Glutamatergic neuron (in vitro differentiated cells): ENCODE results near the gene PLCL2. TPM values are rescaled to one million over a fixed set of nuclear protein-coding genes. Genes with fewer than 3 reads are reported as not detected.
A peak's percentile ranks its signal among the peaks of the same experiment; 100 is the strongest.

Source experiments
- DNase-seq: peaks from one replicate; pipeline ENCODE4 v3.0.0; 2022
- H3K27ac Mint-ChIP-seq: one replicate; pipeline ENCODE4 v1.8.0; 2020; ENCODE audit warnings: mild to moderate bottlenecking, mixed read lengths, inconsistent platforms; ENCODE audit not compliant: unreplicated experiment
- H3K27me3 Mint-ChIP-seq: one replicate; pipeline ENCODE4 v1.8.0; 2020; ENCODE audit warnings: mild to moderate bottlenecking, moderate library complexity, mixed read lengths, inconsistent platforms; ENCODE audit not compliant: unreplicated experiment
- H3K36me3 Mint-ChIP-seq: one replicate; pipeline ENCODE4 v1.8.0; 2020; ENCODE audit warnings: mild to moderate bottlenecking, mixed read lengths, inconsistent platforms; ENCODE audit not compliant: unreplicated experiment
- H3K4me1 Mint-ChIP-seq: one replicate; pipeline ENCODE4 v1.8.0; 2020; ENCODE audit warnings: mild to moderate bottlenecking, low read depth, mixed read lengths, inconsistent platforms; ENCODE audit not compliant: unreplicated experiment
- H3K4me3 Mint-ChIP-seq: one replicate; pipeline ENCODE4 v1.8.0; 2020; ENCODE audit warnings: mild to moderate bottlenecking, mixed read lengths, inconsistent platforms; ENCODE audit not compliant: unreplicated experiment
- H3K9me3 Mint-ChIP-seq: one replicate; pipeline ENCODE4 v1.8.0; 2020; ENCODE audit warnings: mild to moderate bottlenecking, moderate library complexity, mixed read lengths, inconsistent platforms; ENCODE audit not compliant: unreplicated experiment
- CTCF ChIP-seq: fragments of 200-600 bp; sonication (generic); IDR thresholded peaks from one replicate; pipeline ENCODE4 v1.5.0; 2021; ENCODE audit not compliant: partially characterized antibody, unreplicated experiment
- total RNA-seq: library from RNA; stranded (reverse); fragmentation: NEBNext Ultra II Directional; extraction: Animal tissue kit (Norgen Biotek cat#: 25700); gene quantifications from one replicate; pipeline ENCODE4 v1.2.1, GENCODE V29; 2021; ENCODE audit not compliant: unreplicated experiment

The PLCL2 gene
- total RNA-seq, 1 donor from 2014 or later = 71.1 TPM

- Mint-ChIP-seq H3K9me3 (peaks cover 3% of the 10 kb centered on the region), H3K27ac (peak overlapping the region; percentile 12), H3K4me1 (peaks cover 23% of the 10 kb centered on the region), H3K4me3 (peak overlapping the region; percentile 37), H3K27me3 (no peaks in the 10 kb centered on the region), H3K36me3 (peaks cover 5% of the 10 kb centered on the region)
- no peak for DNase-seq
- no peak for TF ChIP-seq CTCF
These were observed 163.1 kb downstream of the PLCL2 start for GRCh38 chr3:17047894-17048293.

- no peak for TF ChIP-seq CTCF
- no peak overlapping the region for H3K4me3 Mint-ChIP-seq
- H3K27me3 Mint-ChIP-seq = no peaks in the 10 kb centered on the region
- peaks cover 8% of the 10 kb centered on the region for H3K36me3 Mint-ChIP-seq
- peaks cover 26% of the 10 kb centered on the region for H3K4me1 Mint-ChIP-seq
- H3K9me3 Mint-ChIP-seq = peaks cover 4% of the 10 kb centered on the region
- no peak for DNase-seq
- H3K27ac Mint-ChIP-seq = no peak overlapping the region
These were observed 165.3 kb downstream of the PLCL2 start for GRCh38 chr3:17050071-17050470.

GRCh38 chr3:17050506-17050905, 165.8 kb downstream of the PLCL2 start:
- peaks cover 8% of the 10 kb centered on the region for H3K36me3 Mint-ChIP-seq
- H3K4me3 Mint-ChIP-seq = no peak overlapping the region
- no peak overlapping the region for H3K27ac Mint-ChIP-seq
- peaks cover 4% of the 10 kb centered on the region for H3K9me3 Mint-ChIP-seq
- no peak for TF ChIP-seq CTCF
- DNase-seq = no peak
- peaks cover 30% of the 10 kb centered on the region for H3K4me1 Mint-ChIP-seq
- no peaks in the 10 kb centered on the region for H3K27me3 Mint-ChIP-seq

- H3K4me3 Mint-ChIP-seq = no peak overlapping the region
- no peak for TF ChIP-seq CTCF
- peaks cover 21% of the 10 kb centered on the region for H3K4me1 Mint-ChIP-seq
- peaks cover 4% of the 10 kb centered on the region for H3K9me3 Mint-ChIP-seq
- peaks cover 8% of the 10 kb centered on the region for H3K36me3 Mint-ChIP-seq
- no peak for DNase-seq
- no peak overlapping the region for H3K27ac Mint-ChIP-seq
- no peaks in the 10 kb centered on the region for H3K27me3 Mint-ChIP-seq
These were observed 167.6 kb downstream of the PLCL2 start for GRCh38 chr3:17052363-17052762.

GRCh38 chr3:17054301-17054981, 169.7 kb downstream of the PLCL2 start:
- Mint-ChIP-seq H3K4me1 (peaks cover 13% of the 10 kb centered on the region), H3K27ac (no peak overlapping the region), H3K36me3 (peaks cover 3% of the 10 kb centered on the region), H3K4me3 (no peak overlapping the region), H3K27me3 (no peaks in the 10 kb centered on the region), H3K9me3 (peaks cover 1% of the 10 kb centered on the region)
- TF ChIP-seq CTCF = no peak
- no peak for DNase-seq
